HEK293 (cell line): ENCODE measurements around the gene TTC33.

Experiments
- CTCF ChIA-PET: fragments of 350-600 bp; formaldehyde crosslinking; extraction: SDS; loops from one replicate; lab custom pipeline; 2021; ENCODE audit warnings: antibody characterized with exemption; lab: Yijun Ruan, JAX
- POLR2A ChIA-PET: fragments of 300-600 bp; formaldehyde crosslinking; extraction: SDS; loops from one replicate; lab custom pipeline; 2020; ENCODE audit warnings: antibody characterized with exemption, inconsistent platforms; lab: Yijun Ruan, JAX
- H3K27ac ChIP-seq: fragments of 200-500 bp; sonication (Bioruptor generic); 2 replicates; pipeline ENCODE4 v1.5.1; 2014; ENCODE audit warnings: low read depth, low read length, control low read depth, inconsistent platforms; ENCODE audit errors: extremely low read depth
- H3K36me3 ChIP-seq, 2 experiments: fragments of 200-500 bp in 1 of 2; sonication (Bioruptor generic) in 1 of 2; 1 replicate in 1 of 2; 2 replicates in 1 of 2; pipeline ENCODE4 v1.5.1; 2014 to 2017; ENCODE audit warnings: inconsistent platforms in 2 of 2, low read length in 2 of 2; ENCODE audit not compliant: control insufficient read depth in 2 of 2, insufficient read depth in 1 of 2
- H3K4me1 ChIP-seq: fragments of 200-500 bp; sonication (Bioruptor generic); 2 replicates; pipeline ENCODE4 v1.5.1; 2014; ENCODE audit warnings: mild to moderate bottlenecking, low read length, inconsistent platforms; ENCODE audit not compliant: control insufficient read depth, insufficient read depth
- H3K4me3 ChIP-seq: 2 replicates; pipeline ENCODE4 v1.5.1; 2011; ENCODE audit warnings: low read depth, mild to moderate bottlenecking, control low read depth, low read length, moderate library complexity
- H3K9me3 ChIP-seq: fragments of 200-500 bp; sonication (Bioruptor generic); 2 replicates; pipeline ENCODE4 v1.5.1; 2014; ENCODE audit warnings: low read depth, low read length, inconsistent platforms; ENCODE audit not compliant: control insufficient read depth, insufficient read depth
- BCL11B ChIP-seq: fragments of 450-650 bp; formaldehyde crosslinking; IDR thresholded peaks from 2 replicates; pipeline ENCODE4 v1.5.1; 2016; ENCODE audit warnings: low read depth, missing biosample characterization, missing genetic modification characterization
- OVOL3 ChIP-seq: fragments of 450-650 bp; formaldehyde crosslinking; IDR thresholded peaks from 2 replicates; pipeline ENCODE4 v1.5.1; 2016; ENCODE audit warnings: missing biosample characterization, missing genetic modification characterization
- PRDM1 ChIP-seq: fragments of 450-650 bp; formaldehyde crosslinking; IDR thresholded peaks from 2 replicates; pipeline ENCODE4; 2016; ENCODE audit warnings: missing biosample characterization, missing genetic modification characterization
- SP3 ChIP-seq: fragments of 450-650 bp; formaldehyde crosslinking; IDR thresholded peaks from 2 replicates; pipeline ENCODE4 v1.5.1; 2016; ENCODE audit warnings: missing biosample characterization, missing genetic modification characterization
- TRIM28 ChIP-seq: IDR thresholded peaks from 2 replicates; pipeline ENCODE4 v1.6.1; 2011; ENCODE audit warnings: low read length, control low read depth, borderline replicate concordance
- ZBTB7A ChIP-seq: fragments of 450-650 bp; formaldehyde crosslinking; IDR thresholded peaks from 2 replicates; pipeline ENCODE4 v1.5.1; 2016; ENCODE audit warnings: low read depth, missing biosample characterization, missing genetic modification characterization
- ZNF10 ChIP-seq: fragments of 450-650 bp; formaldehyde crosslinking; IDR thresholded peaks from 2 replicates; pipeline ENCODE4 v1.5.1; 2017; ENCODE audit warnings: missing biosample characterization, missing genetic modification characterization
- ZNF202 ChIP-seq: fragments of 450-650 bp; formaldehyde crosslinking; IDR thresholded peaks from 2 replicates; pipeline ENCODE4 v1.5.1; 2016; ENCODE audit warnings: missing biosample characterization, missing genetic modification characterization, borderline replicate concordance
- ZNF274 ChIP-seq, 2 experiments: fragments of 200-500 bp in 1 of 2; fragments of 450-650 bp in 1 of 2; sonication (Bioruptor generic) in 1 of 2; formaldehyde crosslinking in 1 of 2; IDR thresholded peaks; 2 replicates each; pipeline versions ENCODE4 v1.5.1 to v1.6.1; 2014 to 2016; ENCODE audit warnings: borderline replicate concordance in 1 of 2, inconsistent platforms in 1 of 2, low read length in 1 of 2, missing biosample characterization in 1 of 2, missing genetic modification characterization in 1 of 2
- ZNF280C ChIP-seq: fragments of 450-650 bp; formaldehyde crosslinking; IDR thresholded peaks from 2 replicates; pipeline ENCODE4 v1.5.1; 2016; ENCODE audit warnings: missing biosample characterization, missing genetic modification characterization
- ZNF366 ChIP-seq: fragments of 450-650 bp; formaldehyde crosslinking; conservative IDR thresholded peaks from 2 replicates; pipeline ENCODE4 v1.5.1; 2016; ENCODE audit warnings: missing biosample characterization, missing genetic modification characterization
- ZNF529 ChIP-seq: fragments of 450-650 bp; formaldehyde crosslinking; IDR thresholded peaks from 2 replicates; pipeline ENCODE4 v1.5.1; 2017; ENCODE audit warnings: missing genetic modification characterization, missing biosample characterization; ENCODE audit not compliant: insufficient replicate concordance
- ZNF560 ChIP-seq: fragments of 450-650 bp; formaldehyde crosslinking; IDR thresholded peaks from 2 replicates; pipeline ENCODE4 v1.5.1; 2017; ENCODE audit warnings: missing biosample characterization, missing genetic modification characterization, borderline replicate concordance
- ZNF580 ChIP-seq: fragments of 450-650 bp; formaldehyde crosslinking; IDR thresholded peaks from 2 replicates; pipeline ENCODE4 v1.5.1; 2016; ENCODE audit warnings: missing biosample characterization, missing genetic modification characterization
- ZNF596 ChIP-seq: fragments of 450-650 bp; IDR thresholded peaks from 2 replicates; pipeline ENCODE4 v1.5.0; 2018; ENCODE audit warnings: missing biosample characterization, mild to moderate bottlenecking, missing genetic modification characterization, moderate library complexity
- ZNF629 ChIP-seq: fragments of 450-650 bp; formaldehyde crosslinking; IDR thresholded peaks from 2 replicates; pipeline ENCODE4 v1.5.1; 2017; ENCODE audit warnings: missing biosample characterization, missing genetic modification characterization
- ZNF660 ChIP-seq: fragments of 450-650 bp; IDR thresholded peaks from 2 replicates; pipeline ENCODE4 v1.5.1; 2018; ENCODE audit warnings: missing biosample characterization, mild to moderate bottlenecking, missing genetic modification characterization
- ZNF76 ChIP-seq: fragments of 450-650 bp; formaldehyde crosslinking; IDR thresholded peaks from 2 replicates; pipeline ENCODE4; 2016; ENCODE audit warnings: low read depth, missing biosample characterization, missing genetic modification characterization, borderline replicate concordance
- ZNF837 ChIP-seq: fragments of 450-650 bp; formaldehyde crosslinking; IDR thresholded peaks from 2 replicates; pipeline ENCODE4 v1.5.1; 2016; ENCODE audit warnings: missing biosample characterization, missing genetic modification characterization
- ZSCAN5A ChIP-seq: fragments of 450-650 bp; formaldehyde crosslinking; IDR thresholded peaks from 2 replicates; pipeline ENCODE4 v1.5.1; 2016; ENCODE audit warnings: missing biosample characterization, missing genetic modification characterization
- ZXDB ChIP-seq: fragments of 450-650 bp; formaldehyde crosslinking; IDR thresholded peaks from 2 replicates; pipeline ENCODE4 v1.5.1; 2016; ENCODE audit warnings: missing biosample characterization, missing genetic modification characterization
- TF ChIP-seq, protein P1 (sequence below): IDR thresholded peaks from 2 replicates; pipeline ENCODE4 v1.6.1; 2011; ENCODE audit warnings: mild to moderate bottlenecking, low read depth, low read length, borderline replicate concordance
- TF ChIP-seq, protein P2 (sequence below): fragments of 450-650 bp; formaldehyde crosslinking; IDR thresholded peaks from 2 replicates; pipeline ENCODE4 v1.5.1; 2016; ENCODE audit warnings: missing biosample characterization, missing genetic modification characterization
- TF ChIP-seq, protein P3 (sequence below): sonication (generic); formaldehyde crosslinking; IDR thresholded peaks from 2 replicates; pipeline ENCODE4 v1.8.1; 2022; ENCODE audit warnings: mild to moderate bottlenecking, moderate library complexity, missing genetic modification reagents

TTC33 gene

DNA sequence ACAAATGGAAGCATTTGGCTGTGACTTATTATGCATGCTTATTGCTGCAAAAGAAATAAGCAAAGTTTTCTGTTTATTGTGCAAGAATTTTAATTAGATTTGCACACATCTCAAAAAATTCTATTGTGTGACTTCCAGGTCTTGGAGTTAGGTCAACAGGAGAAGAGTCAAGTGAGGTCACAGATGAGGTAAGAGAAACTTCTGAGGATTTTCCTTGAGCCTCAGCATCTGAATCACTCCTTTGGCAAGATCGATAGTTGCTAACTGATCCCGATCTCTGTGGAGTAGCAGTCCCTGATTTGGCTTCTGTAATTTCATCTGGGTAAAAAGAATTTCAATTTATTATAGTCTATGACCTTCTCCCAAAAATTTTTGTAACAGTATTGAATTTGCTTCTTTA, 6.9 kb upstream of the TTC33 start:
- no peak for TF ChIP-seq ZNF529 (tag by site-specific recombination)
- TF ChIP-seq TRIM28, result no peak
- TF ChIP-seq, protein P1, sequence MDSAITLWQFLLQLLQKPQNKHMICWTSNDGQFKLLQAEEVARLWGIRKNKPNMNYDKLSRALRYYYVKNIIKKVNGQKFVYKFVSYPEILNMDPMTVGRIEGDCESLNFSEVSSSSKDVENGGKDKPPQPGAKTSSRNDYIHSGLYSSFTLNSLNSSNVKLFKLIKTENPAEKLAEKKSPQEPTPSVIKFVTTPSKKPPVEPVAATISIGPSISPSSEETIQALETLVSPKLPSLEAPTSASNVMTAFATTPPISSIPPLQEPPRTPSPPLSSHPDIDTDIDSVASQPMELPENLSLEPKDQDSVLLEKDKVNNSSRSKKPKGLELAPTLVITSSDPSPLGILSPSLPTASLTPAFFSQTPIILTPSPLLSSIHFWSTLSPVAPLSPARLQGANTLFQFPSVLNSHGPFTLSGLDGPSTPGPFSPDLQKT, result no peak
- TF ChIP-seq ZNF580, result no peak
- TF ChIP-seq ZXDB (tag by site-specific recombination), result no peak
- no peak for TF ChIP-seq ZNF837 (tag by site-specific recombination)
- 0 out of 2 replicates have a peak, but pooled peaks have one; percentile 16 for TF ChIP-seq ZNF629 (tag by site-specific recombination)
- no peak for TF ChIP-seq ZNF596 (tag by site-specific recombination)
- TF ChIP-seq, all 188 proteins: peak for 1
- H3K9me3 ChIP-seq, result no peaks in the 10 kb centered on the region
- ChIA-PET POLR2A (no interaction called here), CTCF (no interaction called here)
- H3K4me3 ChIP-seq, result no peak overlapping the region
- H3K4me1 ChIP-seq, result no peaks in the 10 kb centered on the region
- no peak overlapping the region for H3K27ac ChIP-seq
- peaks cover 58 to 62% of the 10 kb centered on the region in 2 experiments for H3K36me3 ChIP-seq

- Histone ChIP-seq H3K27ac (no peak overlapping the region), H3K9me3 (no peaks in the 10 kb centered on the region), H3K4me1 (0 out of 2 replicates have a peak, but pooled peaks cover 4% of the 10 kb centered on the region), H3K36me3 (peaks cover 11 to 14% of the 10 kb centered on the region in 2 experiments), H3K4me3 (no peak overlapping the region)
- TF ChIP-seq ZNF366 (tag by site-specific recombination) (0 out of 2 replicates have a peak, but pooled peaks have one; percentile 15), ZNF202 (no peak), PRDM1 (tag by site-specific recombination) (peak; percentile 91)
- ChIA-PET POLR2A (interaction anchor here (0.7 kb wide), 1 partner anchor 70 kb away, joined by 4 read pairs; no protein-coding TSS in a partner anchor), CTCF (interaction anchor here (0.6 kb wide), 2 partner anchors 10 to 1054 kb away, joined by 8 read pairs; no protein-coding TSS in a partner anchor)
Measured at GRCh38 chr5:40757400-40757799, 1.6 kb upstream of the TTC33 start.

DNA sequence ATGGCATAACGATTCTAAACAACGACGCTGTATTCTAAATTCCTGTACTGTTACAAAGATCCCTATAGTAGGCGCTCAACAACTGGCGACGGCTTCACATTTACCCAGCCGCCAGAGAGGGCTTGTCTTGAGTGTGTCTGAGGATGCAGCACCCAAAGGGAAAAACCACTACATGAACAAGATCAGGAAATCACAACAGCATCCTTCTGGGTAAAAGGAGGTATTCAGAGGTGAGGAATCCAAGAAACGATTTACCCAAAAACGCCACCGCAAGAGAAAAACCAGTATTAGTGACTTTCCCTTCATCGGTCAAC, 711 bp downstream of the TTC33 start:
- Histone ChIP-seq H3K36me3 (peaks cover 0 to 4% of the 10 kb centered on the region in 2 experiments; a peak in 1 of 3 replicates), H3K4me1 (0 out of 2 replicates have a peak, but pooled peaks cover 4% of the 10 kb centered on the region), H3K9me3 (no peaks in the 10 kb centered on the region), H3K27ac (peak overlapping the region; percentile 79), H3K4me3 (peak overlapping the region; percentile 94)
- ChIA-PET CTCF (interaction anchor here (1.3 kb wide), 1 partner anchor 15 kb away, joined by 4 read pairs; no protein-coding TSS in a partner anchor), POLR2A (interaction anchor here (1.0 to 2.1 kb wide), 2 partner anchors 43 to 80 kb away, joined by 3 to 6 read pairs; partner anchors contain the start of genes PRKAA1 and RPL37)
- TF ChIP-seq BCL11B (tag by site-specific recombination) (no peak), ZNF660 (tag by site-specific recombination) (peak; percentile 78; the same call in 1 of the 2 replicates), ZNF76 (tag by site-specific recombination) (peak; percentile 68; the same call in 1 of the 2 replicates), ZNF366 (tag by site-specific recombination) (no peak), OVOL3 (no peak), ZNF274 (IDR thresholded peaks at IDR 0.05; ENCODE audit: low read length) (no peak), ZNF274 (tag by site-specific recombination; IDR thresholded peaks at IDR 0.05; ENCODE audit: borderline replicate concordance) (no peak), ZNF280C (tag by site-specific recombination) (no peak), ZBTB7A (tag by site-specific recombination) (no peak), ZNF560 (tag by site-specific recombination) (no peak), SP3 (no peak), ZSCAN5A (tag by site-specific recombination) (no peak), ZNF10 (tag by site-specific recombination) (0 out of 2 replicates have a peak, but pooled peaks have one; percentile 47)
- TF ChIP-seq, protein P2, sequence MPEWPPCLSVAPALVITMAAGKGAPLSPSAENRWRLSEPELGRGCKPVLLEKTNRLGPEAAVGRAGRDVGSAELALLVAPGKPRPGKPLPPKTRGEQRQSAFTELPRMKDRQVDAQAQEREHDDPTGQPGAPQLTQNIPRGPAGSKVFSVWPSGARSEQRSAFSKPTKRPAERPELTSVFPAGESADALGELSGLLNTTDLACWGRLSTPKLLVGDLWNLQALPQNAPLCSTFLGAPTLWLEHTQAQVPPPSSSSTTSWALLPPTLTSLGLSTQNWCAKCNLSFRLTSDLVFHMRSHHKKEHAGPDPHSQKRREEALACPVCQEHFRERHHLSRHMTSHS (tag by site-specific recombination), result no peak
- TF ChIP-seq, protein P3, sequence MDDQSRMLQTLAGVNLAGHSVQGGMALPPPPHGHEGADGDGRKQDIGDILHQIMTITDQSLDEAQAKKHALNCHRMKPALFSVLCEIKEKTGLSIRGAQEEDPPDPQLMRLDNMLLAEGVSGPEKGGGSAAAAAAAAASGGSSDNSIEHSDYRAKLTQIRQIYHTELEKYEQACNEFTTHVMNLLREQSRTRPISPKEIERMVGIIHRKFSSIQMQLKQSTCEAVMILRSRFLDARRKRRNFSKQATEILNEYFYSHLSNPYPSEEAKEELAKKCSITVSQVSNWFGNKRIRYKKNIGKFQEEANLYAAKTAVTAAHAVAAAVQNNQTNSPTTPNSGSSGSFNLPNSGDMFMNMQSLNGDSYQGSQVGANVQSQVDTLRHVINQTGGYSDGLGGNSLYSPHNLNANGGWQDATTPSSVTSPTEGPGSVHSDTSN (CRISPR knock-in tag), result no peak
